ENCODE measurements around the gene SENP1. TPM values are rescaled to one million over a fixed set of nuclear protein-coding genes. Genes with fewer than 3 reads are reported as not detected.

Gene SENP1
- total RNA-seq, 1 experiment from 2014 or later, result 41.6 TPM

DNA sequence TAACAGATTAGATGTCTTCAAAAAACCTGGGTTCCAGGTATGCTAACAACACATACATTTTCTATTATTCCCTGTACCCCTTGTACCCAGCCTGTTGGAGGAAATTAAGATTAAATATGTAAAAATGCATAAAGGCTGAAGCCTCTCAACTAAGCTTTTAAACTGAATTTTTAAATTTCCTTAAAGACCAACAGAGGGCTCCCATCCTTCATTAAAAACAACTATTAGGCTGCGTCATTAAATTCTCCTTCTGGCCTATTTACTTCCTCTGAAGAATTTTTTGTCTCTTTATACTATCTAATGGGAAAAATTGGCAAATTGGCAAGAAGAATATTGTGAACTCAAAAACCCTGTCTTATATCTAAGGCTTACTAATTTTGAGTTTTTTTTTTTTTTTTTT, 21.8 kb downstream of the SENP1 start:
- Histone ChIP-seq H3K36me3 (ENCODE audit: insufficient read depth, low read length, poor library complexity, severe bottlenecking) (peaks cover 71% of the 10 kb centered on the region), H3K4me1 (ENCODE audit: insufficient read depth, low read length, poor library complexity, severe bottlenecking) (no peaks in the 10 kb centered on the region), H3K4me3 (ENCODE audit: low read depth, low read length, poor library complexity, severe bottlenecking) (no peak overlapping the region), H3K27me3 (replicated peaks; ENCODE audit: insufficient read depth, low read depth, low read length, poor library complexity) (no peaks in the 10 kb centered on the region), H3K9me3 (ENCODE audit: low read depth, low read length, poor library complexity, severe bottlenecking) (no peaks in the 10 kb centered on the region), H3K27ac (ENCODE audit: low read depth, low read length, poor library complexity, severe bottlenecking) (no peak overlapping the region)
- POLR2A ChIA-PET (ENCODE audit: low non-redundant PET), result interaction anchor here (0.7 kb wide), 1 partner anchor 82 kb away, joined by 22 read pairs; no protein-coding TSS in a partner anchor
- TF ChIP-seq EZH2 (IDR thresholded peaks at IDR 0.05; ENCODE audit: borderline replicate concordance, low read depth, low read length, poor library complexity, severe bottlenecking), result no peak
- TF ChIP-seq, protein P1, sequence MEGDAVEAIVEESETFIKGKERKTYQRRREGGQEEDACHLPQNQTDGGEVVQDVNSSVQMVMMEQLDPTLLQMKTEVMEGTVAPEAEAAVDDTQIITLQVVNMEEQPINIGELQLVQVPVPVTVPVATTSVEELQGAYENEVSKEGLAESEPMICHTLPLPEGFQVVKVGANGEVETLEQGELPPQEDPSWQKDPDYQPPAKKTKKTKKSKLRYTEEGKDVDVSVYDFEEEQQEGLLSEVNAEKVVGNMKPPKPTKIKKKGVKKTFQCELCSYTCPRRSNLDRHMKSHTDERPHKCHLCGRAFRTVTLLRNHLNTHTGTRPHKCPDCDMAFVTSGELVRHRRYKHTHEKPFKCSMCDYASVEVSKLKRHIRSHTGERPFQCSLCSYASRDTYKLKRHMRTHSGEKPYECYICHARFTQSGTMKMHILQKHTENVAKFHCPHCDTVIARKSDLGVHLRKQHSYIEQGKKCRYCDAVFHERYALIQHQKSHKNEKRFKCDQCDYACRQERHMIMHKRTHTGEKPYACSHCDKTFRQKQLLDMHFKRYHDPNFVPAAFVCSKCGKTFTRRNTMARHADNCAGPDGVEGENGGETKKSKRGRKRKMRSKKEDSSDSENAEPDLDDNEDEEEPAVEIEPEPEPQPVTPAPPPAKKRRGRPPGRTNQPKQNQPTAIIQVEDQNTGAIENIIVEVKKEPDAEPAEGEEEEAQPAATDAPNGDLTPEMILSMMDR (conservative IDR thresholded peaks at IDR 0.05; ENCODE audit: low read depth, low read length), result peak; percentile 36; the same call in 1 of the 2 replicates
- peak; percentile 24 for DNase-seq (ENCODE audit: low spot score)
- no TSS peak for BruUV-seq (replicated peaks)
- intact Hi-C loops (cut with micrococcal nuclease; ENCODE audit: unreplicated experiment), result loop anchor here (10.0 kb wide), 1 partner anchor 531 kb away; no protein-coding TSS in a partner anchor
- CTCF ChIA-PET, result no interaction called here

DNA sequence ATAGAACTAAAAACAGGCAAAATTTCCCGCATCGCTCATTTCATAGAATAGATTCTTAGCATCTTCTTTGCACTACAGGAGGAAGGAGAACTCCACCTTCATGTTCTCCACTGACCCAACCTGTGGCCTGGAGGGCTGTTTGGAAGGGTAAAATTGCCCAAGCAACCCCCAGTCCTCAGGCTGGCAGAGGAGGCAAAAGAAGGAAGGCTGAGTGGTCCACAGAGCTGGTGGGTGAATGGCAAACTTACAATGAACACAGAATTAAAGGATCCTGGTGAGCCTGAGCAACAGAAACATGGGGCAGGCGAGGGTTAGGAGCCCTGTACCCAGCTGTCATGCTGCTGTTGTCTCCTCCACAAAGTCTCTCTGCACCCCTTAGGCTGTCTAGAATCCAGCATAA, 25.1 kb downstream of the SENP1 start:
- no peak overlapping the region for H3K27ac ChIP-seq (ENCODE audit: low read depth, low read length, poor library complexity, severe bottlenecking)
- BruUV-seq (replicated peaks), result no TSS peak
- DNase-seq (ENCODE audit: low spot score), result no peak
- H3K9me3 ChIP-seq (ENCODE audit: low read depth, low read length, poor library complexity, severe bottlenecking), result peaks cover 7% of the 10 kb centered on the region
- TF ChIP-seq, protein P1 (conservative IDR thresholded peaks at IDR 0.05; ENCODE audit: low read depth, low read length), result no peak
- TF ChIP-seq EZH2 (IDR thresholded peaks at IDR 0.05; ENCODE audit: borderline replicate concordance, low read depth, low read length, poor library complexity, severe bottlenecking), result no peak
- H3K4me1 ChIP-seq (ENCODE audit: insufficient read depth, low read length, poor library complexity, severe bottlenecking), result no peaks in the 10 kb centered on the region
- H3K27me3 ChIP-seq (replicated peaks; ENCODE audit: insufficient read depth, low read depth, low read length, poor library complexity), result no peaks in the 10 kb centered on the region
- intact Hi-C loops (cut with micrococcal nuclease; ENCODE audit: unreplicated experiment), result loop anchor here (10.0 kb wide), 1 partner anchor 534 kb away; no protein-coding TSS in a partner anchor
- ChIA-PET POLR2A (ENCODE audit: low non-redundant PET) (no interaction called here), CTCF (no interaction called here)
- no peak overlapping the region for H3K4me3 ChIP-seq (ENCODE audit: low read depth, low read length, poor library complexity, severe bottlenecking)
- peaks cover 48% of the 10 kb centered on the region for H3K36me3 ChIP-seq (ENCODE audit: insufficient read depth, low read length, poor library complexity, severe bottlenecking)

DNA sequence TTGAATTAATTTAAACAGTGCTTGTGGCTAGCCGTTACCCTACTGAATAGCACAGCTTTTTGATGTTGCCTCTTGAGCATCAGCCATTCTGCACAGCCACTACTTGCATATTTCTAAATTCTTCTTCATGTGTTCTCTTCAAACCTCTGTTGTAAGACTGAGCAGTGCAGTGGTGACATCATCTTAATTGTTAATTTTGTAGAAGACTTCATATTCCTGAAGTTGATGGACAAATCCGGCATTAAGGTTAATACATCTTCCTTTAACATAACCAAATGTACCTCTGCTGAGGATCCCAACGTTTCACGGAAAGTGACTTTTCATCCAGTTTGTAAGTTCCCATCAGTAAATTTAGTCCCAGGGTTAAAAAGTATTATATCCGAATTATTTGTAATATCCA, 25.6 kb downstream of the SENP1 start:
- ChIA-PET CTCF (no interaction called here), POLR2A (ENCODE audit: low non-redundant PET) (no interaction called here)

More for the DNA sequence above, 25.6 kb downstream of the SENP1 start:
- H3K9me3 ChIP-seq (ENCODE audit: low read depth, low read length, poor library complexity, severe bottlenecking), result peaks cover 7% of the 10 kb centered on the region
- TF ChIP-seq EZH2 (IDR thresholded peaks at IDR 0.05; ENCODE audit: borderline replicate concordance, low read depth, low read length, poor library complexity, severe bottlenecking), result no peak
- TF ChIP-seq, protein P1 (conservative IDR thresholded peaks at IDR 0.05; ENCODE audit: low read depth, low read length), result no peak
- peaks cover 43% of the 10 kb centered on the region for H3K36me3 ChIP-seq (ENCODE audit: insufficient read depth, low read length, poor library complexity, severe bottlenecking)
- BruUV-seq (replicated peaks), result no TSS peak
- intact Hi-C loops (cut with micrococcal nuclease; ENCODE audit: unreplicated experiment), result loop anchor here (10.0 kb wide), 1 partner anchor 535 kb away; no protein-coding TSS in a partner anchor
- no peak for DNase-seq (ENCODE audit: low spot score)
- no peaks in the 10 kb centered on the region for H3K4me1 ChIP-seq (ENCODE audit: insufficient read depth, low read length, poor library complexity, severe bottlenecking)
- no peak overlapping the region for H3K4me3 ChIP-seq (ENCODE audit: low read depth, low read length, poor library complexity, severe bottlenecking)
- H3K27ac ChIP-seq (ENCODE audit: low read depth, low read length, poor library complexity, severe bottlenecking), result no peak overlapping the region
- H3K27me3 ChIP-seq (replicated peaks; ENCODE audit: insufficient read depth, low read depth, low read length, poor library complexity), result no peaks in the 10 kb centered on the region
